HG02571 (cell line): Measurements from ENCODE around the gene TNFSF11.

ENCODE experiments used
- ATAC-seq: cut with Tn5 transposase; IDR thresholded peaks from one replicate; pipeline ENCODE4 v1.9.1; 2021; ENCODE audit warnings: mild to moderate bottlenecking, moderate library complexity; ENCODE audit not compliant: unreplicated experiment

The TNFSF11 gene

DNA sequence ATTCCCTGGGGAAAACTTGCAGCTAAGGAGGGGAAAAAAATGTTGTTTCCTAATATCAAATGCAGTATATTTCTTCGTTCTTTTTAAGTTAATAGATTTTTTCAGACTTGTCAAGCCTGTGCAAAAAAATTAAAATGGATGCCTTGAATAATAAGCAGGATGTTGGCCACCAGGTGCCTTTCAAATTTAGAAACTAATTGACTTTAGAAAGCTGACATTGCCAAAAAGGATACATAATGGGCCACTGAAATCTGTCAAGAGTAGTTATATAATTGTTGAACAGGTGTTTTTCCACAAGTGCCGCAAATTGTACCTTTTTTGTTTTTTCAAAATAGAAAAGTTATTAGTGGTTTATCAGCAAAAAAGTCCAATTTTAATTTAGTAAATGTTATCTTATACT lies 33.6 kb downstream of the TNFSF11 start:
- ATAC-seq: no peak

DNA sequence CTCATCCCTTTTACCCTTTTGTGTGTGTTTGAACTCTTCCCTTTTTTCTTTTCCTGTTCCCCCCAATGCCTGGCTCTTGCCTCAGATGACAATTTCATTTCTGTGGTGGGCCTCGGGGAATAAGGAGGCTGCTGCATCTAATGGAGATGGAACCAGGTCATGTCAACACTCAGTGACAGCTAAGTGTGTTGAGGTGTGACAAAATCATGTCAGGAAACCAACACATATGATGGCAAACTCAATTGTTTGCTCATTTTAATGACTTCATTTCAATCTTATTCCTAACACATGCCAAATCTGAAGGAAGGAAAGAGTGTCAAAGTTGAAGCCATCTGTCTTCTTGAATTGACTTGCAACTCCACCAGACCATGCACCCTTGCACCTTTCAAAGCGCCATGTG lies 36.7 kb downstream of the TNFSF11 start:
- ATAC-seq: no peak

- ATAC-seq: no peak
Measured at GRCh38 chr13:42611086-42611779, 37.3 kb downstream of the TNFSF11 start.

GRCh38 chr13:42612021-42612765 lies 38.2 kb downstream of the TNFSF11 start:
- ATAC-seq: no peak

DNA sequence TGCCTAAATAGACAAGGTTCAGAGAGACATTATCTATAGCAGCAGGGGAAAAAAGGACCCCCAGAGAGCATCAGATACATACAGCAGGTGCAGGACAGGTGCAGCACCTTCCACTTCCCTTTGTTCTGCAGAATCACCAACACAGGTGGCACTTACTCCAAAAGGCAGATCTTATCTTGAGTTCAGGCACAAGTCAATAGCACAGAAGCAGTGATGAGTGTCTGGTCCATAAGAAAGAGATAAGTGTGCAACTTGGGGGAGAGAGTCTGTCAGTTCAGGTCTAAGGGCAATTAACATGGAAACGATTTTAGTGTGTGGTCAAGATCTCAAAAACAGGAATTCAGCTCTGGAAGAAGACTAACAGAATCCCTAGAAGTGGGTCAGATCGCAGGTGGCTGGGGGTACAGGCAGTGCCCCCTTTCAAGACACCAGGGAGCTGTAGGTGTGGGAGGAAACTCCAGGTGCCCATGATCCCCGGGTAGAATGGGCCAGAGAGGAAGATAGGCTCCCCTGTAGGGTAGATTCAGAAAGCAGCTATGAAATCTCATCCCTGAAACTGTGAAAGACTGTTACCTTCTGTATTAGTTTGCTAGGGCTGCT lies 40.6 kb downstream of the TNFSF11 start:
- ATAC-seq: no peak

GRCh38 chr13:42615691-42616090 lies 41.7 kb downstream of the TNFSF11 start:
- no peak for ATAC-seq

GRCh38 chr13:42617221-42617620 lies 43.3 kb downstream of the TNFSF11 start:
- ATAC-seq: no peak

- ATAC-seq: no peak
Measured at GRCh38 chr13:42623916-42624315, 50.0 kb downstream of the TNFSF11 start.

DNA sequence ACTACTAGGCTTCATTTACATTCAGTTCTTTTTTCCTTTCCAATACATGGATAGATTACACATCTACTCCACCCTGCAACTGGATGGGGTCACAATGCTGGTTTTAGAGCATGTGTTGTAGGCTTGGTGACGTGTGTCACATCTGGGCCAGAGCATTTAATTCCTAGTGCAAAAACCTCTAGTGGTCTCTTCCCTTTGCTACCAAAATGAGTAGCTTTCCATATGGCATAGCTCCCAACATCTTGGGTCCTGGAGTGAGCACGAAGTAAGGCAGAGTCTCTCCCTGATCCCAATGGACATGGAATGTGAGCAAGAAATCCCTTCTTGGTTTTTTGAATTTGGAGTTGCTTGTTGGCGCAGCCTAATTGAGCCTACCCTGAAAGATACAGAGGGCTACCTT lies 51.7 kb downstream of the TNFSF11 start:
- no peak for ATAC-seq

GRCh38 chr13:42626176-42626860 lies 52.4 kb downstream of the TNFSF11 start:
- ATAC-seq: no peak

- ATAC-seq: no peak
Measured at GRCh38 chr13:42628666-42629065, 54.7 kb downstream of the TNFSF11 start.

DNA sequence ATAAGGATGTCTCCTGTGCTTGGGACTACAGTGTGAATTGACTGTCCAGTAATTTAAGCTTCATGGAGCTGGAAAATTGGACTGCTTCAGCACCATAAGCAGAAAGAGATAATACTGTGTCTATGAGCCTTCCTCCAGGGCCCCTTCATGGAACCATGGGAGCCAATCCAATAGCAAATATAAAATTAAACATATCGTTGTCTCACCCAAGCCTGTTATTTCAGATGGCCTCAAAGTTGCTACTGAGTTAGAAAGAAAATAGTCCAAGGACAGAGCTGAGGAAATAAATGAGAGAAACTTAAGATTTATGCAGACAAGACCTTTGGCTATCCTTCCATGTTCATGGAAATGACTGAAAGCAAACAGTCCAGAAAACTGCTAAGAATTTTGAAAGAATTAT lies 57.2 kb downstream of the TNFSF11 start:
- no peak for ATAC-seq

- no peak for ATAC-seq
Measured at GRCh38 chr13:42633495-42633894, 59.5 kb downstream of the TNFSF11 start.

GRCh38 chr13:42638101-42638500 lies 64.1 kb downstream of the TNFSF11 start:
- no peak for ATAC-seq

DNA sequence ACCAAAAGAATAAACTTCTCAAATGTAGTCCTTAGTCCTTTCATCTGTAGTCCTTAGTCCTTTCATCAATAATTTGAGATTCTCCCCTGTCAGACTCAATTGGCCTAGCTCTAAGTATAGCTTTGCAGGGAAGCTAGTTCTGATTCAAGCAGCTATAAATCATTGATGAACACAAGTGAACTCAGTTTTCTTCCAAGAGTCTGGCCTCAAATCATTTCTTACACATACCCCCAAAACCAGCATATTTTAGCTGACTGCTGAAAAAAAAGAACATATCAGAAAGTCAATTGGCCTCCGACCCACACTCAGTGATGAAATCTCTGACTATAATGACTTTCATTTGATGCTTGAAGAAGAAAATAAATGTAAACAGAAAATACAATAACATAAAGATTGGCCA lies 64.9 kb downstream of the TNFSF11 start:
- no peak for ATAC-seq

- ATAC-seq: no peak
Measured at GRCh38 chr13:42643076-42643475, 69.1 kb downstream of the TNFSF11 start.

GRCh38 chr13:42644841-42645240 lies 70.9 kb downstream of the TNFSF11 start:
- no peak for ATAC-seq

DNA sequence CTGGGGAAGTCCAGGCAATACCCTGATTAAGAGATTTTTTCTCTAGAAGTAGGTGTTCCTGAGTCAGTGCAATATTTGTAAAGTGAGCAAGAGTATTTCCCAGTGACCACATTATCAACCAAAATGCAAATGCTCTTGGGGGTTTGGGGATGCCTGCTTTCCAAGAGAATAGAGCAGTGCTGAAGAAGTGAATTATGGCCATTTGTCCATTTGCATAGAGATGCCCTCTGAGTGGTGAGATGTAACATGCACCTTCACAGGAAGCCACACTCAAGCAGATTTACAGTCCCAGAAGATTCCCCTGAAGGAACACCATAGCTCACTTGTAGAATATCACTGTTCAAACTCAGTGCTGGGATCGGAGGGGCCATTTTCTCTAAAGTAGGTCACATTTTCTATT lies 71.8 kb downstream of the TNFSF11 start:
- ATAC-seq: no peak

GRCh38 chr13:42649141-42649540 lies 75.2 kb downstream of the TNFSF11 start:
- no peak for ATAC-seq

- no peak for ATAC-seq
Measured at GRCh38 chr13:42649831-42650230, 75.9 kb downstream of the TNFSF11 start.

- no peak for ATAC-seq
Measured at GRCh38 chr13:42650506-42650905, 76.6 kb downstream of the TNFSF11 start.
